Body of pancreas (tissue), 4 donors: Measurements from ENCODE around the gene MYOCD.

Experiments
- CTCF ChIP-seq, 7 experiments: fragments of 450-650 bp in 4 of 7; fragments of 200-600 bp in 3 of 7; sonication (generic) in 3 of 7; IDR thresholded peaks; one replicate each; pipeline ENCODE4 v1.5.1; 2016 to 2019; ENCODE audit warnings: antibody characterized with exemption in 7 of 7
- POLR2A ChIP-seq, 3 donors: fragments of 450-650 bp; IDR thresholded peaks; one replicate each; pipeline ENCODE4 v1.6.1; 2016; ENCODE audit warnings: antibody characterized with exemption in 3 of 3, mild to moderate bottlenecking in 2 of 3

- no peak for TF ChIP-seq CTCF (IDR thresholded peaks at IDR 0.05)
- TF ChIP-seq POLR2A (IDR thresholded peaks at IDR 0.05) = no peak
Measured at GRCh38 chr17:12691173-12691572, 25.5 kb downstream of the MYOCD start.
